ENCODE measurements around the gene CHGA.

Gene CHGA

DNA sequence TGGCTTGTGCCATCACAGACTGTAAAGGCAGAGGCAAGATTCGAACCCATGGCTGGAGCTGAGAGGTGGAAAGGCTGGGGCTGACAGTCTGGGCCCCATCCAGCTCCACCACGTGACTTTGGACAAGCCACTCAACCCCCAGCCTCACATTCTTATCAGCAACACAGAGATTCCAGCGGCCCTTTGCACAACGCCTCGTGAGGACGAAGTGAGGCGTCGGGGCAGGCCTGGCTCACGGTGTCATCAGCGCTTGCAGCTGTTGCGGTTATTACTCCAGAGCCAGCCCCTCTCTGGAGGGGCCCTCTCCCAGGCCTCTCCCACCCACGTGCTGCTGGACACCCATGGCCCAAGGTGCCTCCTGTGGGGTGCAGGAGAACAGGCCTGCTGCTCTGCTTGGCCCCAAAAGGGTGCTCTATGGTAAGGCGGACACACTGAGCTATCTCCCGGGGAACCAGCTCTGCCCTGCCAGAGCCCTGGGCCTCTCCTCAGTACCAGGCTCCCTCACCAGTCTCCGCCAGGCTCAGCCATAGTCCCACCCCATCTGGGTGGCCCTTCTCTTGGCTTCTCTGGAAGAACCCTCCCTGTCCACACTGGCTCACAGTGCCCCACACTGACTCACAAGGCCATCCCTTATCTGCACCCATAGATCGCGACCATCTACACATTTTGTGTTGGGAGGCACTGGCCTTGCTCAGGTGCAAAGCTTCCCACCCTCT lies 21.1 kb downstream of the CHGA start:
- DNase-seq (ENCODE audit: low spot score) = no peak

DNA sequence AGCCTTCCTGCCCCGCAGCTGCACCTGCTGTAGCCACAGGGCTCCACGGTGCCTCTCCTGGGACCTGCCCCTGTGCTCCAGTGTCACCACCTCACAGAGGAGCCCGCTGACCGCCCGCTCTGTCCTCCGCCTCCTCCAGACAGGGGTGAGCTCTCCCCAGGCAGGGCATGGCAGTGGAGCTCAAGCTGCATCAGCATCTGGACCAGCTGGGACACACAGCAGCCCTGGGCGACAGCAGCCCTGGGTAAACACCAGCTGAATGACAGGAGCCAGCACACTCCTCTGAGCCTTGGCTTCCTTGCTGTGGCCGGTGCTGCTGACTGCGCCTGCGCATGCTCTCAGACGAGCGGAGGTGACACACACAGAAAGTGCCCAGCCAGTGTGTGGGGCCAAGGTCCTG lies 22.0 kb downstream of the CHGA start:
- no peak for DNase-seq (ENCODE audit: low spot score)

- DNase-seq (ENCODE audit: low spot score) = no peak
These were observed 22.6 kb downstream of the CHGA start for GRCh38 chr14:92945544-92945943.

GRCh38 chr14:92945959-92946846 lies 23.3 kb downstream of the CHGA start:
- no peak for DNase-seq (ENCODE audit: low spot score)

DNA sequence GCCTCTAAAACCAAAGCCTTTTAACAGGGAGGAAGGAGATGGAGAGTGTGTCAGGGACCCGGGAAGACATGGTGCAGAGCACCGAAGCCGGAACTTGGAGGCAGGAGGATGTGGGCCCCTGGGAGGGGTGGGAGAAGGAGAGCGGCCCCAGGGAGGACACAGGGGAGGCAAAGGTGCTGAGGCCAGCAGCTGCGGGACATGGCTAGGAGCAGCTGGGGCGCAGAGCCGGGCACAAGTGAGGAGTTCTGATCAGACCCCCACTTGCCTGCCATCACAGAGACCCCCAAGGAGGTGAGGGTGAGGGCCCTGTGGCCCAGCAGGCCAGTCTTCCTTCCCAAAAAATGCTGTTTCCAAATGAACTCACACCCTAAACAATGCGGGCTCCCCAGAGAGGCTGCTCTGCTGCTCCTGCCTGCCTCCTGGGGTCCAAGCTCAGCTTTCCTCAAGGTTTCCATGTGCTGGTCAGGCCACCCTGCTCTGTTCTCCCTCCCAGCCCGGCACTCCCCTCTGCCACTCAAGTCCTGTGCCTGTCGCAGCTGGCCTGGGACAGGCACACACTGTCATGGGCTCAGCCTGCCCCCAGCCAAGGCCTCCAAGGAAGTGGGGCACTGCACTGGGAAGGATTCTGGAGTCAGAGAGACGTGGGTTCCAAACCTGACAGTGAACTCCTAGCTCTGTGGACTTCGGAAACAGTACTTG lies 24.0 kb downstream of the CHGA start:
- no peak for DNase-seq (ENCODE audit: low spot score)

GRCh38 chr14:92948647-92949046 lies 25.7 kb downstream of the CHGA start:
- DNase-seq (ENCODE audit: low spot score) = no peak

- DNase-seq (ENCODE audit: low spot score) = no peak
These were observed 26.7 kb downstream of the CHGA start for GRCh38 chr14:92949496-92950192.

GRCh38 chr14:92950193-92950540 lies 27.2 kb downstream of the CHGA start:
- no peak for DNase-seq (ENCODE audit: low spot score)

DNA sequence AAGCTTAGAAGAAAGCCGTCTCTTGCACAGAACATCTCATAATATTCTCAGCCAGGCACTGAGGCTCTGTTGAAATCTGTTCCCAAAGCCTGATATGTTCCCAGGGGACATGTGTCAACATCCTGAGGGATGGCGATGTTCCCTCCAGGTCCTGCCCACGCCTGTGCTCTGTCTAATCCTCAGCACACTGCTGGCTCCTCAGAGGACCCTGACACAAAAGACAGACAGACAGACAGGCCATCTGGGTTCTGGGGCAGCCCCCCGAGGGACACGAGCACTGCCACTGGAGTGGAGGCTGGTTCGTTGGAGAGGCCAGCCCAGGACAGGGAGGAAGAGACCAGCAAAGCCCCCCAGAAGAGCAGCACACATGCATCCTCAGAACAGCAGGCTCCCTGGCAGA lies 27.8 kb downstream of the CHGA start:
- no peak for DNase-seq (ENCODE audit: low spot score)

DNA sequence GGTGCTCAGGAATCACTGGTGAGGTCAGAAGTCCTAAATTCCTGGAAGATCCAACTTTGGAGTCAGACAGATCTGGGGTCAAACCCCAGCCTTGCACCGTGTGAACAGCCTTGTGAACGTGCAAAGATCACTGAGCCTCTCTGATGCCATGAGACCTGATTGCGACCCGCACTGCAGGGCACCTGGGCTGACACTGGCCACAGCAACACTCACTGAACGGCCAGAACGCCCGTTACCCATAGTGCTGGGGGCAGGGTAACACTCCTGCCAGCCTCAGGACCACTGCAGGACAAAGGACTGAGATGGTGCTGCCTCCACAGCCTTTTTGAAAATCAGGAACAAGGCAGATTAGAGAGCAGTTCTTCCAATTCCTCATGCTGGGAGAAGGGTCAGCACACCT lies 28.3 kb downstream of the CHGA start:
- DNase-seq (ENCODE audit: low spot score) = no peak

DNA sequence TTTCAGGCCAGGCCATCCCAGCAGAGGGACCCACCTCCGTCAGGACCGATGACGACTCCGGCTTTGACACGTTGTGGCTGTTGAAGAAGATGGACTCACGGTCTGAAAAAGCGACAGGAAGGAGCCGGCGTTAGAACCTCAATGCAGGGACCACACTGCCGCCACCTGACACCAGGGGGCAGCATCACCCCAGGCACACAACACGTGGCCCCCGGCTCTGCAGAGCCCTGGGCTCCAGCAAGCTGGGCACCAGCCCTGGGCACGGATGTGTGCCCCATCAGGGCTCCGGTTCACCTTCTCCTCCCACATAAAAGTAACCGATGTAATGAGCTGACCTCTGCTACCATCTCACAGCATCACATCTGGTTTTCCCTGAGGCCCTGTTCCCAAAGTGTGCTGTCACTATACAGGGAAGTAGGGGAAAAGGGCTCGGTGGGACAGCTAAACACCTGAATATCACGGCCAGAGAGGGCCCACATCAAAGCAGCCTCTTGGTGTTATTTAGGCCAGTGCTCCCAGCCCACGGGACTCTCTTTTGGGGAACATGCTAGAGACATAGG lies 29.0 kb downstream of the CHGA start:
- peak; percentile 77 for DNase-seq (ENCODE audit: low spot score)

GRCh38 chr14:92952481-92953298 lies 29.7 kb downstream of the CHGA start:
- peak; percentile 31 for DNase-seq (ENCODE audit: low spot score)

DNA sequence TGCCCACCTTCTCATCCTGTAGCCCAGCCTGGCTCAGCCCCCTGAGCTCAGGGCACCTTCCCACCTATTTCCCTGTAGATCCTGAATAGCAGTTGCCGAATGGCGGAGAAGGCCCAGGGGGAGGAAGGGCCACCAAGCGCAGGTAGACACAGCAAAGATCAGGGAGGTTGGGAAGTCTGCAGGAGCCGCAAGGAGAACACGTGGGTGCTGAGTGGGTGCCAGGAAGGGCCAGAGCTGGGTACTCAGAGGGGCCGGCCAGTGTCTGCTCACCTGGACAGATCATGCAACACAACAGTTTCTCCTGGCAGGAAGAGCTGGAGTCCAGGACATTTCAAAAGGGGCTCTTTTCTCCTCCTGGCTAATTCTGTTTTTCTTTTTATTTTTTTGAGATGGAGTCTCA lies 30.6 kb downstream of the CHGA start:
- DNase-seq (ENCODE audit: low spot score) = no peak

- DNase-seq (ENCODE audit: low spot score) = no peak
These were observed 32.0 kb downstream of the CHGA start for GRCh38 chr14:92954933-92955332.

- no peak for DNase-seq (ENCODE audit: low spot score)
These were observed 32.4 kb downstream of the CHGA start for GRCh38 chr14:92955381-92955780.

DNA sequence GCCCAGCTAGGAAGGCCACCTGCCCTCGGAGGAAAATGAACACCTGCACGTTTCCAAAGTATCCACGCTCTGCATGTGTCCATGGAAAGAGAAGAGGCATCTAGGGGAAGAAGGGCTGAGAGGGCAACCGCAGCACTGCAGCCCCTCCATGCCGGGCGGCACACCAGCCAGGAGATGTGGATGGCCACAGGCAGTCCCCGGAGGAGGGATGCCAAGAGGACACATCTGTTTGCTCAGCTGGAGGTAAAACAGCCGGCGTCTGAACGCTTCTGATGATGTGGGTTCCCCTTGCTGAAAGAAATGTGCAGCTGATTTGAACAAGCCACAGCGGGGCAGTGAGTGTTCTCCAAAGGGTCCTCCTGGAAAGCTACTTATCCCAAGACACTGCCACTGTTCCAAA lies 34.0 kb downstream of the CHGA start:
- DNase-seq (ENCODE audit: low spot score) = no peak

- peak; percentile 87 for DNase-seq (ENCODE audit: low spot score)
These were observed 35.6 kb downstream of the CHGA start for GRCh38 chr14:92958373-92959188.

DNA sequence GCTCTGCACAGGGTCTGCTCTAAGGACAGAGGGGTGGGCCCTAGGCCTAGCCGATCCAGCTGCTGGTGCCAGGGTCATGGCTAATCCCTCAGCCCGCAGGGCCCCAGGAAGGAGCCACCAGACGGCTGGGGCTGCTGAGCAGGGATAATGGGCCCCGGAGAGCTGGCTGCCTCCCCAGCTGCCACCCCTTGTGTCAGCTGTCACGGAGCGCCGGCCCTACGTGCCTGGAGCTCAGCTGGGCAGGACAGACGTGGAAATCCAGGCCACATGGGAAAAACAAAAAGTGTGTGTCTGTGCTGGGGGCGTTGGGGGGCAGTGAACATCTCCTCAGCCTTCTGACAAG lies 36.2 kb downstream of the CHGA start:
- DNase-seq (ENCODE audit: low spot score) = peak; percentile 83

DNA sequence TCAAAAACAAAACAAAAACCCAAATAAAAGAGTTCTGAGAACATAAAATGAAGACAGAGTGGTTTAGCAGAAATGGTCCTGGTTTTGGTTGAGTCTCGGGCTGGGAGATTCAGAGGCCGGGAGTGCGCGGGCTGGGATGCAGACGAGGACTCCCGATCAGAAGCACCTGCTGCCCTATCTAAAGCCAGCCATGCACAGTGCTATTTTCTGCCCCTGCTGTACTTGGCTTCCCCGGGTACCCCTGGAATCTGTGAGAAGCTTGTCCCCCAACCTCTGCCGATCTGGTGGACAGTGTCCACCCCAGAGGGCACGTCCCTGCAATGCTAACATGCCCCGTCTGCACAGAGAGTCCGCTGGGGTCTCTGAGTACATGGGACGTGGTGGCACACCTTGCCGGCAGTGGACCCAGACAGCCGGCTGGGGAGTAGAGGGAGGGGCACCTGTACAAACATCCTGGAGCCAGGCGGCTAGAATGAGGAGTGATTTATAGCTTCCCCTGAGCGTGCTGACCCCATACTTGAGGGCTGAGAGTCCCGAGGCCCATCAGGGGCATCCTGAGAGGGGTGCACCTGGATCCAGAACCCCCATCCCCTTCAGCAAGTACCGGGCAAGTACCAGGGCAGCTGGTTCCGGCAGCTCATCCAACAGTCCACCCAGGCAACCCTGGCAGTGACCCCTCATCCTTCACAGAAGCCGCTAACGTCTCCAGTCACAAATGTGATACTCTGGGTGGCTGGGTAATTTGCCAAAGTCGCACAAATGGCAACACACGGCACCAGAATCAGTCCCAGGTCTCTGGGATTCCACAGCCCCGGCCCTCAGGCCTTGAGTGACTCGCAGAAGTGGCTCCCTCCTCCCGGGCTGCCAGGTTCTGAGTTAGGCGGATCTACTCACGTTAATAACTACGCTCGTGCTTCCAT lies 37.1 kb downstream of the CHGA start:
- no peak for DNase-seq (ENCODE audit: low spot score)
